GM08714 (cell line): ENCODE data around the gene HOXD3.

ENCODE experiments used
- H3K4me3 ChIP-seq: fragments of 200-500 bp; sonication (Bioruptor generic); 2 replicates; pipeline ENCODE4 v1.5.1; 2014; ENCODE audit warnings: mild to moderate bottlenecking, low read length, inconsistent platforms
- ZNF274 ChIP-seq: IDR thresholded peaks from 2 replicates; pipeline ENCODE4 v1.6.1; 2012; ENCODE audit warnings: mild to moderate bottlenecking, low read depth, low read length

The HOXD3 gene

DNA sequence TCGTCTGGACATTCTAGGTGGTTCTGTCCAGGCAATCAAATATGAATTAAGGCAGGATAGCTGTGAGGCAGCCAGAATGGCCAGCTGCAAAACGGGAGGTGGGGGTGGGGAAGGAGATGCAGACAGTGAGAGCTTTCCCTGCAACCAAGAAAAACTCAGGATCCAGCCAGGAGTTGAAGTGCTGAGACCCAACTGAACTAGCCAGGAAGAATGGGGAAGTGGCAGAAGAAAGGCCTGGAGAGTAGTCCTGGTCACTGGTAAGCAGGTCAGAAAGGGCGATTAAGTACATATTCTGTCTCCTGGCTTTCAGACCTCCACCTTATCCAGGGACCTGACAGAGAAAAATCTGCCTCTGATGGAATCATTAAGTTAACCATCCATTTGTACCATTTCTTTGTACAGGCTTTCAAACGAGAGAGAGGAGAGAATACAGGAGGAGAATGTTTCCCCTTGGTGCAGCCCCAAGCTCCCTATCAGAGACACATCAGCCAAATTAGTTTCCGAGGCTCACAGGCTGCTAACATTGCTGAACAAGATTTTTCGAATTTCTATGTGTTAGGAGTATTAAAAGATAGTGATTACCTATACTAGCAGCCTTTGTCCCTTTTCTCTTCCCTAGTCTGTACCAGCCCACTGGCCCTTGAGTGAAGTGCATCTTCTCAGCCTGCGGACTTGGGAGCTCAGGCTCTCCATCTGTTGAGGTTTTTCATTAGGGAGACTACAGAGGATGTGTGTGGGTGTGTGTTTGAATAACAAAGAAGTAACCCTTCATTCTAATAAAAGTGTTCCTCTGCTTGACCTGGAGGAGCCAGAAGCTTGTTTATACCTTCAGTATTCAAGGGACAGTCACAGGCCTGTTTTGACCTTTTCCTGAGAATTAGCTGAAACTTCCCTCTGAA is 18.9 kb downstream of the HOXD3 start:
- H3K4me3 ChIP-seq, result no peak overlapping the region
- no peak for TF ChIP-seq ZNF274

DNA sequence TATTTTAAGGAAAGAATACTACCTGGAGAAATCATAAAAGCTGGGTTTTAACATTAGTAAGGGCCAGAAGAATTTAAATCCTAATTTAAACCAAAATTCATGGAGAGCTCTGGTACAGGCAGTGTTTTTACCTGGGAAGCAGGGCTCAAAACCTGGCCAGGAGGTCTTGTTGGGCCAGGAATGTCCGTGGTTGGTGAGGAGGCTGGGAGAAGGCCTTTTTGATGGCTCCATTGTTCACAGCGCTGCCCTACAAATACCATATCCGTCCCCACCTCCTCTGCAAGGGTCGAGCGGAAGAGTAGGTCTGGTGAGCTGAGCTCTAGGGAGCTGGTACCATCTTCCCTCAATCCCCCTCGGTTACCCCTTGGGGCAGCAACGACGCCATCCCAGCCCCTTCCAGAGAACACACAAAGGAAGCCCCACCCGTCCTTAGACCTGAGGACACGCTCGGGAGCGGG is 20.5 kb downstream of the HOXD3 start:
- no peak overlapping the region for H3K4me3 ChIP-seq
- no peak for TF ChIP-seq ZNF274

DNA sequence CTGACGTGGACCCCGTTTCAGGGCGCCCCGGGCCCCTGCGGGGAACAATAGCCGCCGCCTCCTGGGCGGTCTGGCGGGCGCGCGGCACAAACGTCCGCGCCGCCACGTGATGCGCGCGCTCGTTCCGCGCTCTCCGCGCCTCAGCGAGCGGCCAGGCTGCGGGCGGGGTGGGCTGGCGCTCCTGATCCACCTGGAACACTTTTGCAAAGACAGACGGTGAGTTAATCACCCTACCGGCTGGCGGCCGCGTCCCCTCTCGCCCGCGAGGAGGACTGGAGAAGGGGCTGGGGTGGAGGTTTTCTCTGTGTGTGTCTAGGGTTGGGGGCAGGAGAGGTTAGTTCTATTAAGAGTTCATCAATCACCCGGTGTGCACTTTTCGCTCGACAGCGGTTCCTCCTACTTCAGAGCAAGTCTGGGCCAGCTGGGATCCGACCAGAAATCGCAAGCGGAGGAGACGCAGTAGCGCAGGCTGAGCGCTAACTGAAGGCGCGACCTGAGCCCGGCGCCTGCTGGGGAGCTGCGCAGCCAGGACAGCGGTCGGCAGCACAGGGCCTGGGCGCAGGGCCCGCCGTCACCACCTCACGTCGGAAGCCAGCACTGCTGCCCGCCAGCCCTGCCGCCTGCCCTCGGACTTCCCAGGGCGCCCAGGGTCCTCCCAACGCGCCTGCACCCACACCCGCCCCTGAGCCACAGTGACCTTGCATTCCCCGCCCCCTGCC is 21.1 kb downstream of the HOXD3 start:
- H3K4me3 ChIP-seq, result no peak overlapping the region; the same call in 1 of the 2 replicates
- TF ChIP-seq ZNF274, result no peak

DNA sequence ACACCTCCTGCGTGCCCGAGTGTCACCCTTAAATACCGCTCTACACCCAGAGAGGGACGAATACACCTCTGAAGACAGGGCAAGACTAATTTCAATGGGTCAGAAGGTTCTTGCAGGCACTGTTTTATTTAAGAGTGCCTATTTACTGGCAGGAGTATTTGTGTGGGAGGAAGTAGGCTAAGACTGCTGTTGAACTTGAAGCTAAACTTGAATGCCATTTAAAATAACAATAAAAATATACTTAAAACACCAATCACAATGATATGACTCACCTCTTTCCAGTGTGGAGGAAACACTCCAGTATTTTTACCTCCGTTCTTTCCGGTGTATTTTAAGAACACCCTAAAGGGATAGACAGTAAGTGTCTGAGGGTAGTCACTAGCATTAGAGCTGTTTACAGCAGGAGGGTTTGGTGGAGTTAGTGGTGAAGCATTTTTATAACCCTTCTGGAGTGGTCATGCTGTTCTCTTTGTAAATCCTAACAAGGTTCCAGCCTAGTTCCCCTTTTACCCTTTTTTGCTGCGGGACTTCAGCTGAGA is 21.7 kb downstream of the HOXD3 start:
- TF ChIP-seq ZNF274, result no peak
- H3K4me3 ChIP-seq, result no peak overlapping the region

DNA sequence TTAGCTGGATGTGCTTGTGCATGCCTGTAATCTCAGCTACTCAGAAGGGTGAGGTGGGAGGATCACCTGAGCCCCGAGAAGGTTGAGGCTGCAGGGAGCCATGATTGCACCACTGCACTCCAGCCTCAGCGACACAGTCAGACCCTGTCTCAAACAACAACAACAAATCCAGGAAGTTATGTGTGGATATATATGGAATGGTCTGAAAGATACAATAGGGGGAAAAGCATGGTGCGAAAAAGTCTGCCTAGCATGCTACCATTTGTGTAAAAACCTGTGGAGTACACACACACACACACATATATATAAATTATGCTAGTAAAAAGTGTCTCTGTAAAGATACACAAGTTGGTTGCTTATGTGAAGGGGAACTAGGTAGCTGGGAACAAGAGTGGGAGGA is 24.4 kb downstream of the HOXD3 start:
- no peak for TF ChIP-seq ZNF274
- no peak overlapping the region for H3K4me3 ChIP-seq

DNA sequence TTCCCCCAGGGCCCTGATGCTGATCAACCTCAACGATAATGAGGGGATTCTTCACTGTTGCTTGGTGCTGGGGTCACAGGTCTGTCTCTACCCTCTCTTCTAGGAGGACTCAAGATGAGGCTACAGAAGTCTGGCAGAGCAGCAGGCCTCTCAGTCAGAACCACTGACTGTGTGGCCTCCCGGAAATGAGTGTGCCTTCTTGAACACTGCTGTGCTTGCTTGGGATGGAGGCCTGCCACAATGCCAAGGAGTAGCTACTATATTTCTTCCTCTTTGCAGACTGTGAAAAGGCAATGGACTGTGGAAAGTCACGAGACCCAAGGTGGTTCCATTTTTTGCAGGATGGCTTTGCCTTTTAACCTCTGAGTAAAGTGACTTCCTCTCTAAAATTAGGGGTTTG is 25.6 kb downstream of the HOXD3 start:
- H3K4me3 ChIP-seq, result no peak overlapping the region
- no peak for TF ChIP-seq ZNF274

DNA sequence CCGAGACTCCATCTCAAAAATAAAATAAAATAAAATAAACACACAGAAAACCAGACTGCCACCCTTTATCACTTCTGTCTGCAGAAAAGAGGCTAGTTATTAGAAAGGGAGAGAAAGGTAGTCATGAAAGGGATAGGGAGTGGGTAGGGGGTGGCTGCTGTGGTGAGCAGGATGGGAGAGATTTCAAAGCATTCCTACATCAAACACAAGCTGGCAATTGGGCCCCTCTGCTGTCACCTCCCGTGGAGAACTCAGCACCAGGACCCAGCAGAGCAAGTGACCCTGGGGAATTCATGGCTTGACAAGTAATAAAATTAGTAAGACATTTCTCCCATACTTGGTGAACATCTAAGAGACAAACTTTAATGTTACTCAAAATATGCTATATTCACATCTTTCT is 27.6 kb downstream of the HOXD3 start:
- no peak overlapping the region for H3K4me3 ChIP-seq
- no peak for TF ChIP-seq ZNF274

DNA sequence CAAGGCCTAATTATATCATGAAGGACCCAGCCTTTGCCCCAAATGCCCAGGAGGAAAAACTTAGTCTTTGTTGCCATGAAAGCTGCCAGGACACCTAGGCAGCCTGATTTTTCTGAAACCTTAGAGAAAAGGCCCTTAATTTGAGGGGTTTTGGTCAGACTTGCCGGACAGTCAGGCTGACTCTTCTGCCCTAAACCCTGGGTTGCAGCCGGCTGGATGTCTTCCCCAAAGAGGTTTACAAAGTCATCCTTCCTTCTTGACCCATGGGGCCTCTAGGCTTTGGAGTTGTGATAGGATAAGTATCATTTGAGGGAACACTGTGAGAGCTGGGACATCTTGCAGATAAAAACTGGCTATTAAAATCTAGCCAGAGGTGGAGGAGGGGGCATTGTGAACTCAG is 28.9 kb downstream of the HOXD3 start:
- no peak for TF ChIP-seq ZNF274
- no peak overlapping the region for H3K4me3 ChIP-seq

DNA sequence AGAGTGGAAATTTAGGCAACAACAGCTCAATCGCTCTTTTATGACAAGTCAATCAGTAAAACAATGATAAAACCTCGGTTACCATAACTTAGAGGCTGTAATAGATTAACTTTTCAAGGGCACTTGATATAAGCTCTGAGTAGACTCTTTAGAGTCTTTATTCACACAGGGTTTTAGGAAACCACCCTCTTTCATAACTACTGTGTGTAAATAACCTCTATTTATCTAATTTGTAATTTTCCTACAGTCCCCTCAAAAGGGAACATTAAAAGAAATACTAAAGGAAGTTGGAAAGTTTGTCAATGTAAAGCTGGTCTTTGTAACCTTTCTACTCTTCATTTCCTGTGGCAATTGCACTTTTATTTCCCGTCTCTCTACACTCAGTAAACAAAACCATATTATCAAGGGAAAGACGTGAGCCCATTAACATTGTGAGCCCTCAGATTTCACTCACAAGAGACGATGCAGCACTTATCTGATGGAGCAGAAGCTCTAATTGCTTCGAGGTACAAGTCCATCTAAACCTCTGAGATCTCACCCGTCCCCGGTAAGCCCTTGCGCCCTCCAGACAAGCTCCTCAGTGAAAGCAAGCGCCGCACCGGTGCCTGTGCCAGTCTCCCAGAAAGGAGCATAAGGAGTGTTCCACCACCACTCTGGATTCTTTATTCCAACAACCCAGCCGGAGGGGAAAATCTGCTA is 30.2 kb downstream of the HOXD3 start:
- H3K4me3 ChIP-seq, result peak overlapping the region; percentile 43; the same call in 1 of the 2 replicates
- no peak for TF ChIP-seq ZNF274

DNA sequence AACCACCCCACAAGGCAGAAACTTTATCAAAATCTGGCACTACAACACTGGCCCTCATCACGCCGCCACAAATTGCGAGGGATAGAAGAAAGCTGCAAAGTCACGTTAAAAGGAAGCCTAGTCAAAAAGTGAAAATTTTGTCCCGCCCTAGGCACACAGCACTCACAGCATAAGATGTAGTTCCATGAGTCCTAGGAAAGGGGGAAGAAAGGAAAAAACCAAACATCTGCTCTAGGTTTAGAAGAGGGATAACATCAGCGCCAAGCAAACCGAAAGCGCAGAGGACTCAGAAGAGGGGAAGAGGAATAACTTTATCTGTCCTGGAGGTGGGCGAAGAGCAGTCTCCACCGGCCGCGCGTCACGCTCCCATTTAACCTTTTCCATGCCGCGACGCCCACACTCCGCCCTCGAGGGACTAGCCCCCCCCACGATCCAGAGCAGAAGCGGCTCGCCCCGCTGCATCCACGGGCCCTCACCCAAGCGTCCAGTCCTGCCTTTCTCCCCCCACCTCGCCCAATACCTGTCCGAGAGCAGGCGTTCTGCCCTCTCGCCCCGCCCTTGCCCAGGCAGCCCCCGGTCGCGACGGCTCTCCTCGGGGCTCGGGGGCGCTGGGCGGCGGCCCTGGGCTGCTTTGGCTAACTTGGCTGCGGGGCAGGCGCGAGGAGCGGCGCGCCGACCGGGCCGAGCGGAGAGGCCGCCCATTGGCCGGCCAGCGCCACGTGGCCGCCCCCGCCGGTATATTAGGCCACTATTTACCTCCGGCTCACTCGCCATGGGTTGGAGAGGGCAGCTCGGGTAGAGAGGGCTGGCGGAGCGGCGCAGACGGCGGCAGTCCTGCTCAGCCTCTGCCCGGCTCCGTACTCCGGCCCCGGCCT is 31.0 kb downstream of the HOXD3 start, which contains the start of gene HOXD1:
TSS of gene HOXD1 (plus strand) at position 770 of the 875 bp plus-strand sequence. CDS start 134 bp downstream, outside the sequence.
- no peak for TF ChIP-seq ZNF274
- H3K4me3 ChIP-seq, result peak within 1 kb of the TSS; percentile 43

DNA sequence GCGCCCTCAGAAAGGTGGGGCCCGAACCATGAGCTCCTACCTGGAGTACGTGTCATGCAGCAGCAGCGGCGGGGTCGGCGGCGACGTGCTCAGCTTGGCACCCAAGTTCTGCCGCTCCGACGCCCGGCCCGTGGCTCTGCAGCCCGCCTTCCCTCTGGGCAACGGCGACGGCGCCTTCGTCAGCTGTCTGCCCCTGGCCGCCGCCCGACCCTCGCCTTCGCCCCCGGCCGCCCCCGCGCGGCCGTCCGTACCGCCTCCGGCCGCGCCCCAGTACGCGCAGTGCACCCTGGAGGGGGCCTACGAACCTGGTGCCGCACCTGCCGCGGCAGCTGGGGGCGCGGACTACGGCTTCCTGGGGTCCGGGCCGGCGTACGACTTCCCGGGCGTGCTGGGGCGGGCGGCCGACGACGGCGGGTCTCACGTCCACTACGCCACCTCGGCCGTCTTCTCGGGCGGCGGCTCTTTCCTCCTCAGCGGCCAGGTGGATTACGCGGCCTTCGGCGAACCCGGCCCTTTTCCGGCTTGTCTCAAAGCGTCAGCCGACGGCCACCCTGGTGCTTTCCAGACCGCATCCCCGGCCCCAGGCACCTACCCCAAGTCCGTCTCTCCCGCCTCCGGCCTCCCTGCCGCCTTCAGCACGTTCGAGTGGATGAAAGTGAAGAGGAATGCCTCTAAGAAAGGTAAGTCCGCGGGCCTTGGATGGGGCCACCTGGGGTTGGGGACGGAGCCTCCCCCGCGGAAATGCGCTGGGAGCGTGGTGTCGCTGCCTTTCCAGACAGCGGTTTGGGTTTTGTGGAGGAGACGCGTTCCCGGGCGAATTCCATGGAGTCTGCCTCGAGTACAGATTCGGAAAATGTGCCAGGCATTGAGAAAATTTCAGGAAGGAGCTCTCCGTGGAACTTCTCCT is 31.9 kb downstream of the HOXD3 start:
- H3K4me3 ChIP-seq, result peak overlapping the region; percentile 27; the same call in 1 of the 2 replicates
- TF ChIP-seq ZNF274, result no peak
